ENCODE data around the gene TMEM239. TPM values are rescaled to one million over a fixed set of nuclear protein-coding genes. Genes with fewer than 3 reads are reported as not detected.
"Not testable (repeated sequence)": the region's sequence is repeated elsewhere in the genome, so short reads cannot be mapped to it uniquely, and the experiment has no call there.

The TMEM239 gene
- total RNA-seq, 1 donor from 2014 or later = not detected

GRCh38 chr20:2820084-2820895 lies 4.1 kb downstream of the TMEM239 start:
- intact Hi-C loops (cut with micrococcal nuclease) = no loop called here

GRCh38 chr20:2820896-2821869 lies 5.0 kb downstream of the TMEM239 start:
- intact Hi-C loops (cut with micrococcal nuclease) = no loop called here

GRCh38 chr20:2822073-2822472 lies 5.9 kb downstream of the TMEM239 start:
- intact Hi-C loops (cut with micrococcal nuclease) = no loop called here

- intact Hi-C loops (cut with micrococcal nuclease) = no loop called here
These were observed 9.6 kb downstream of the TMEM239 start for GRCh38 chr20:2825761-2826160.

GRCh38 chr20:2826655-2827054 lies 10.5 kb downstream of the TMEM239 start:
- intact Hi-C loops (cut with micrococcal nuclease) = no loop called here

GRCh38 chr20:2829376-2829775 lies 13.2 kb downstream of the TMEM239 start:
- intact Hi-C loops (cut with micrococcal nuclease) = no loop called here

GRCh38 chr20:2831206-2831605 lies 15.0 kb downstream of the TMEM239 start:
- intact Hi-C loops (cut with micrococcal nuclease) = not testable (repeated sequence)

- intact Hi-C loops (cut with micrococcal nuclease) = no loop called here
These were observed 17.6 kb downstream of the TMEM239 start for GRCh38 chr20:2833761-2834160.

GRCh38 chr20:2834401-2835110 lies 18.4 kb downstream of the TMEM239 start:
- intact Hi-C loops (cut with micrococcal nuclease) = no loop called here

- intact Hi-C loops (cut with micrococcal nuclease) = no loop called here
These were observed 19.2 kb downstream of the TMEM239 start for GRCh38 chr20:2835331-2835796.

- intact Hi-C loops (cut with micrococcal nuclease) = no loop called here
These were observed 19.9 kb downstream of the TMEM239 start for GRCh38 chr20:2836035-2836434.

- intact Hi-C loops (cut with micrococcal nuclease) = no loop called here
These were observed 21.2 kb downstream of the TMEM239 start for GRCh38 chr20:2837221-2837960.

- intact Hi-C loops (cut with micrococcal nuclease) = no loop called here
These were observed 22.1 kb downstream of the TMEM239 start for GRCh38 chr20:2838170-2838797.

- intact Hi-C loops (cut with micrococcal nuclease) = no loop called here
These were observed 22.9 kb downstream of the TMEM239 start for GRCh38 chr20:2838847-2839671.

- intact Hi-C loops (cut with micrococcal nuclease) = loop anchor here (1.0 to 10.0 kb wide), 7 partner anchors 7 to 735 kb away; partner anchors contain the start of genes IDH3B, NOP56, PTPRA and STK35
These were observed 23.6 kb downstream of the TMEM239 start for GRCh38 chr20:2839732-2840137.

GRCh38 chr20:2840138-2840966 lies 24.2 kb downstream of the TMEM239 start, which contains the start of the genes PCED1A and VPS16:
TSS of gene PCED1A (minus strand) at chr20:2840655. CDS start at chr20:2839912, 743 bp downstream.
TSS of gene VPS16 (plus strand) at chr20:2840745. CDS start at chr20:2840775, 30 bp downstream.
- intact Hi-C loops (cut with micrococcal nuclease) = loop anchor here (1.0 to 10.0 kb wide), 7 partner anchors 8 to 736 kb away; partner anchors contain the start of genes IDH3B, NOP56, PTPRA and STK35

- intact Hi-C loops (cut with micrococcal nuclease) = loop anchor here (1.0 to 10.0 kb wide), 8 partner anchors 9 to 736 kb away; partner anchors contain the start of genes IDH3B, NOP56, PTPRA and STK35
These were observed 24.9 kb downstream of the TMEM239 start for GRCh38 chr20:2840967-2841531.
